ENCODE results near the gene PIGT.

DNA sequence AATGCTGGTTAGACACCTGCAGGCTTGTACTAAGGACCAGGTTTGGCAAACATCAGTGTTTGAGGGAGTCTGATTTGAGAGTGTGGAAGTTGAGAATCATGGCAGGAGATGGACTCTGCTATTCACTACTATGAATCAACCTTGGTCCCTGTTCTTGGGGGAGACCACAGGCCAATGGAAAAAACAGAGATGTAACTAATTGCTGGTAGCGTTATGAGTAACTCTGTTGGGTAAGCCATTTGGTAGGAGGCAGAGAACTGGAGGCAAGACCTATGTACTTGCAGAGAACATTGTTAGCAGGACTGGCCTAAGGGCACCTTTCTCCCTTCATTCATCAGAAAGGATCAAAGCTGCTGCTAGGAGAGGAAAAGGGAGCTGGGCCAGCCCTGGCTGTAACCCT is 45.3 kb downstream of the PIGT start:
- TF ChIP-seq EZH2phosphoT487 (IDR thresholded peaks at IDR 0.05; ENCODE audit: unreplicated experiment) (no peak), POLR2AphosphoS5 (IDR thresholded peaks at IDR 0.05; ENCODE audit: low read depth) (no peak), CREB1 (CRISPR knock-in tag; IDR thresholded peaks at IDR 0.05; ENCODE audit: low read depth) (no peak), EZH2 (IDR thresholded peaks at IDR 0.05; ENCODE audit: low read depth, unreplicated experiment) (no peak), ZNF114 (CRISPR knock-in tag; IDR thresholded peaks at IDR 0.05) (no peak), JUNB (IDR thresholded peaks at IDR 0.05; ENCODE audit: unreplicated experiment) (no peak), ZNF331 (CRISPR knock-in tag; IDR thresholded peaks at IDR 0.05; ENCODE audit: low read depth) (no peak), NANOG (IDR thresholded peaks at IDR 0.05; ENCODE audit: borderline replicate concordance) (no peak), STAT1 (IDR thresholded peaks at IDR 0.05; ENCODE audit: unreplicated experiment) (no peak)
- TF ChIP-seq, protein P1, sequence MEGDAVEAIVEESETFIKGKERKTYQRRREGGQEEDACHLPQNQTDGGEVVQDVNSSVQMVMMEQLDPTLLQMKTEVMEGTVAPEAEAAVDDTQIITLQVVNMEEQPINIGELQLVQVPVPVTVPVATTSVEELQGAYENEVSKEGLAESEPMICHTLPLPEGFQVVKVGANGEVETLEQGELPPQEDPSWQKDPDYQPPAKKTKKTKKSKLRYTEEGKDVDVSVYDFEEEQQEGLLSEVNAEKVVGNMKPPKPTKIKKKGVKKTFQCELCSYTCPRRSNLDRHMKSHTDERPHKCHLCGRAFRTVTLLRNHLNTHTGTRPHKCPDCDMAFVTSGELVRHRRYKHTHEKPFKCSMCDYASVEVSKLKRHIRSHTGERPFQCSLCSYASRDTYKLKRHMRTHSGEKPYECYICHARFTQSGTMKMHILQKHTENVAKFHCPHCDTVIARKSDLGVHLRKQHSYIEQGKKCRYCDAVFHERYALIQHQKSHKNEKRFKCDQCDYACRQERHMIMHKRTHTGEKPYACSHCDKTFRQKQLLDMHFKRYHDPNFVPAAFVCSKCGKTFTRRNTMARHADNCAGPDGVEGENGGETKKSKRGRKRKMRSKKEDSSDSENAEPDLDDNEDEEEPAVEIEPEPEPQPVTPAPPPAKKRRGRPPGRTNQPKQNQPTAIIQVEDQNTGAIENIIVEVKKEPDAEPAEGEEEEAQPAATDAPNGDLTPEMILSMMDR (conservative IDR thresholded peaks at IDR 0.05; ENCODE audit: low read depth in 2 of 2), result no peak
- TF ChIP-seq, protein P2, sequence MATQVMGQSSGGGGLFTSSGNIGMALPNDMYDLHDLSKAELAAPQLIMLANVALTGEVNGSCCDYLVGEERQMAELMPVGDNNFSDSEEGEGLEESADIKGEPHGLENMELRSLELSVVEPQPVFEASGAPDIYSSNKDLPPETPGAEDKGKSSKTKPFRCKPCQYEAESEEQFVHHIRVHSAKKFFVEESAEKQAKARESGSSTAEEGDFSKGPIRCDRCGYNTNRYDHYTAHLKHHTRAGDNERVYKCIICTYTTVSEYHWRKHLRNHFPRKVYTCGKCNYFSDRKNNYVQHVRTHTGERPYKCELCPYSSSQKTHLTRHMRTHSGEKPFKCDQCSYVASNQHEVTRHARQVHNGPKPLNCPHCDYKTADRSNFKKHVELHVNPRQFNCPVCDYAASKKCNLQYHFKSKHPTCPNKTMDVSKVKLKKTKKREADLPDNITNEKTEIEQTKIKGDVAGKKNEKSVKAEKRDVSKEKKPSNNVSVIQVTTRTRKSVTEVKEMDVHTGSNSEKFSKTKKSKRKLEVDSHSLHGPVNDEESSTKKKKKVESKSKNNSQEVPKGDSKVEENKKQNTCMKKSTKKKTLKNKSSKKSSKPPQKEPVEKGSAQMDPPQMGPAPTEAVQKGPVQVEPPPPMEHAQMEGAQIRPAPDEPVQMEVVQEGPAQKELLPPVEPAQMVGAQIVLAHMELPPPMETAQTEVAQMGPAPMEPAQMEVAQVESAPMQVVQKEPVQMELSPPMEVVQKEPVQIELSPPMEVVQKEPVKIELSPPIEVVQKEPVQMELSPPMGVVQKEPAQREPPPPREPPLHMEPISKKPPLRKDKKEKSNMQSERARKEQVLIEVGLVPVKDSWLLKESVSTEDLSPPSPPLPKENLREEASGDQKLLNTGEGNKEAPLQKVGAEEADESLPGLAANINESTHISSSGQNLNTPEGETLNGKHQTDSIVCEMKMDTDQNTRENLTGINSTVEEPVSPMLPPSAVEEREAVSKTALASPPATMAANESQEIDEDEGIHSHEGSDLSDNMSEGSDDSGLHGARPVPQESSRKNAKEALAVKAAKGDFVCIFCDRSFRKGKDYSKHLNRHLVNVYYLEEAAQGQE (IDR thresholded peaks at IDR 0.05; ENCODE audit: unreplicated experiment), result no peak
- TF ChIP-seq, protein P3, sequence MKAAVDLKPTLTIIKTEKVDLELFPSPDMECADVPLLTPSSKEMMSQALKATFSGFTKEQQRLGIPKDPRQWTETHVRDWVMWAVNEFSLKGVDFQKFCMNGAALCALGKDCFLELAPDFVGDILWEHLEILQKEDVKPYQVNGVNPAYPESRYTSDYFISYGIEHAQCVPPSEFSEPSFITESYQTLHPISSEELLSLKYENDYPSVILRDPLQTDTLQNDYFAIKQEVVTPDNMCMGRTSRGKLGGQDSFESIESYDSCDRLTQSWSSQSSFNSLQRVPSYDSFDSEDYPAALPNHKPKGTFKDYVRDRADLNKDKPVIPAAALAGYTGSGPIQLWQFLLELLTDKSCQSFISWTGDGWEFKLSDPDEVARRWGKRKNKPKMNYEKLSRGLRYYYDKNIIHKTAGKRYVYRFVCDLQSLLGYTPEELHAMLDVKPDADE (IDR thresholded peaks at IDR 0.05), result no peak

All from GM23338 (cell line).